Glomerular endothelial cell (primary cell): ENCODE measurements around the gene TRPV6. TPM values are rescaled to one million over a fixed set of nuclear protein-coding genes. Genes with fewer than 3 reads are reported as not detected.

Experiments used
- DNase-seq: peaks from one replicate; pipeline ENCODE4 v3.0.0-alpha.2; 2011; ENCODE audit warnings: low read depth, low spot score; ENCODE audit errors: extremely low read depth
- total RNA-seq: library from RNA; depleted of rRNA; stranded (reverse); fragments of >200 nt; gene quantifications from 2 replicates; pipeline ENCODE4 v1.2.3, GENCODE V29; 2015

TRPV6 gene
- total RNA-seq, 1 donor from 2014 or later, result not detected

DNA sequence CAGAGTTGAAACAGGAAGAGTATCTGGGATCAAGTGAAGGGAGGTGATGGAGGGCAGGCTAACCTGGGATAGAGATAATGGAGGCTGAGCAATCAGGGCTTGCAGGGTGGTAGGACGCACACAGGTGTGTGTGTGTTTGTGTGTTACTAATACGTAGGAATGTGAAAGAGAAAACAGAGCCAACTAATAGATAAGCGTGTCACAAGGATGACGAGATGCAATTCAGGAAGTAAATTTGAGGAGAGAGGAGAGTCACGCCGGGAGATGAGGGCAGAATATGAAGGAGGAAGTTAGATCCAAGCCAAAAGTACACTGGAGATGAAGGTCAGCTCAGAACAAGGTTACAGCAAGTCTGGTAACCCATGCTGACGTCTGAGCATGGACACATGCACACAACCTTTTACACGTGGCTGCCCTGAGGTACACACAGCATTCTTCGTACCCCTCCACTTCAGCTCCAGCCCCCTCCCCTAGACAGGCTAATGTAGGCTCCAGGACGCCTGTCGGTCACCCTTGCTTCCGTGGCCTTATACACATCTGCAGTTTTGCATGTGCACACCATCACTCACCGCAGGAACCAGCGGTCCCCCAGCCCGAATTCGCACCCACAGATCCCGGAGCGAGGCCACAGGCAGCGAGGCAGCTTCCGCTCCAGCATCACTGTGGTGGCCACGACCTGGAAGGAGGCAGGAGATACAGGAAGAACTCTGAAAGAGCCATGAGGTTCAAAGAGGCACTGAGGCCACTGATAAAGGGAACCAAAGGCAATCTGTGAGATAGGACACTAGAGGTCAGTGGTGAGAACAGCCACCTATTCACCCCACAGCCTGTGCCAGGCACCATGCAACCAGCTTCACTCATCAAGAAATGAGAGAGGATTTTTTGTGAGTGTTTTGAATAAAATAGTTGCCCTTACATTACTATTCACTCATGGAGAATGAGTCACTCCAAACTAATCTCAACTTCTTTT lies 23.7 kb upstream of the TRPV6 start:
- DNase-seq, result no peak

- DNase-seq, result no peak
These were observed 22.7 kb upstream of the TRPV6 start for GRCh38 chr7:142908290-142908689.

DNA sequence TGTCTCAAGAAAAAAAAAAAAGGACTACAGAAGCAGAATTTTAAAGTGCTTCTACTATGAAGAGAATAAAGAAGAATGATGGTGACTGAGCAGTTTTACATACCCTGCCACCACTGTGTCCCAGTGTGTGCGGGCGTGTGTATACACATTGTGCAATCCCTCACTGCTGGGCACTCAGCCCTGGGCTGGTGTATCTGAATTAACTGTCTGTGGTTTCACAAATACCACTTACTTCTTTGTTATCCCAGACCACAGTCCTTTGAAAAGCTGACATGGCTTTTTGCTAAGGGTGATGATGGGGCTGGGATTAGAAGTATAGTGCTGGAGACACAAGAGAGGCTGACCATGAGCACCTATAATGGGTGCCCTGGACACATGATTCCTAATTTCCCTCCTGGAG lies 21.1 kb upstream of the TRPV6 start:
- no peak for DNase-seq

DNA sequence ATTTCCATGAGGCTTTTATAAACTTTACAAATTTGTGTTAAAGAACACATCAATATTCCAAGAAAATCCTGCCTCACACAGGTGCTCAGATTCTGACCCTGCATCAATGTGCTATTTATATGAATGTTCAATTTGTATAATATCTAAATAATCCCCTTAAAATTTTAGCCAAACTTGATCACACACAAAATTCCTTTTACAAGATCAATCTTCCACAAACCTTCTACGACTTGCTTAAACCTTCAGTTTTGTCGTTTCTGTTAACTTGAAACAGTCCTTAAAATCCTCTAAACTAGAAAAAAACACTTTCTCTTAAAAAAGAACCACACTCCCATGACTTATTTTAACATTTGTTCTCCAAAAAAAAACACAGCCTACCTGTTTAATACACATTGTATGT lies 20.2 kb upstream of the TRPV6 start:
- DNase-seq, result no peak

GRCh38 chr7:142904128-142904527 lies 18.6 kb upstream of the TRPV6 start:
- no peak for DNase-seq

GRCh38 chr7:142901426-142902259 lies 16.1 kb upstream of the TRPV6 start:
- DNase-seq, result no peak

DNA sequence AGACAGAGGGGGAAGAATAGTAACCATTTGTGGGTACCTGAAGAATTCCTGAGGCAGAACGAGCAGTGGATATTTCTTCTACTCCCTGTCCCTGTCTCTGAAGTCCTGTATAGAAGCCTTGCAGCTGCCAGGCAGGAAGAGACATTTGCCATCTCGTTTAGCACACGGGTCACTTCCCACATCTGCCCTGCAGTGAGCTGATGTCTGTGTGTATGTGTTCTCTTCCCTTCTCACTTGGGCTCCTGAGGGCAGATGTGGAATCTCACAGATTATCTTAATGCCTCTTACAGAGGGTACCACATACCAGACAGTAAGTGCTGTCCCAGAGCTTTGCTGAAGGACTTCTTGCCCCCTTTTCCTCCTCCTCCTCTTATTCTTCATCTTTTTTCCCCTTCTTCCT lies 14.1 kb upstream of the TRPV6 start:
- no peak for DNase-seq

GRCh38 chr7:142898377-142899170 lies 13.0 kb upstream of the TRPV6 start:
- no peak for DNase-seq

DNA sequence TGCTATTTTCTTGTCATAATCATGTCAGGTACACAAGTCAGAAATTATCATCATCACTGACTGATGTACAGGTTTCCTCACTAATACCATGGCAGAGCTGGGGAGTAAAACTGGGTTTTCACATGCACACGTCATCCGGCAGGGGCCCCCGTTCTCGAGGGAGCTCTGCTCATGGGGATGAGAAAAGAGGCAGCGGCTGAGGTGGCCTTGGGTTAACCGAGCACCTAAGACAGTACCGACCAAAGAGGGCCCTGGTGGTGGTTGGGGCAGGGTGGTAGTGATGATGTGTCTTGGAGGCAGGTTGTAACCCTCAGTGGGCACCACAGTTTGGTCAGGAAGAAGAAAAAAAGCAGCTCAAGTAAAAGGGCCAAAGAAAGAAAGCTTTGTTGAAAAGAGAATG lies 12.1 kb upstream of the TRPV6 start:
- no peak for DNase-seq

DNA sequence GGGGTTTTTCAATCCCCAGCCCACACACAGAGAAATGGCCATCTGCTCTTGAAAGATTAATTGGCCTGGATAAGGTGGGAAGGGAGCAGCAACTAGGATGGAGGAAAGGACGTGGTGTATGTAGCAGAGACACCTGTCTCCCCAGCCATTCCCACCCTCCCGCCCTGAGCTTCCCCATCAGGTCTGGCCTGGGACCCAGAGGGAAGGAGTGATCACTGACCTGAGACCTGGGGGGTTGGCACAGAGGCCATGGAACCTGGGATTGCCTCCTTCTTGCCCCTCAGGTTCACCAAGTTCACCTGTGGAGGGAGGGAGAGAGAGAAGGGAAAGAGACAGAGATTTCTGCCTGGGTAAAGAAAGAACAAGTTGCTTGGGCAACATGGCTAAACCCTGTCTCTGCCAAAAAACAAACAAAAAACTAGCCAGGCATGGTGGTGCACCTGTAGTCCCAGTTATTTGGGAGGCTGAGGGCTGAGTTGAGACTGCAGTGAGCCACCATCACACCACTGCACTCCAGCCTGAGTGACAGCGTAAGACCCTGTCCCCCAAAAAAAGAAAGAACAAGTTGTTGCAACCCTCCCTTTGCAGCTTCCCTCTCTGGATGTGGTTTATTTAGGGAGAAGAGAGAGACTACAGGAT lies 11.3 kb upstream of the TRPV6 start:
- DNase-seq, result no peak

DNA sequence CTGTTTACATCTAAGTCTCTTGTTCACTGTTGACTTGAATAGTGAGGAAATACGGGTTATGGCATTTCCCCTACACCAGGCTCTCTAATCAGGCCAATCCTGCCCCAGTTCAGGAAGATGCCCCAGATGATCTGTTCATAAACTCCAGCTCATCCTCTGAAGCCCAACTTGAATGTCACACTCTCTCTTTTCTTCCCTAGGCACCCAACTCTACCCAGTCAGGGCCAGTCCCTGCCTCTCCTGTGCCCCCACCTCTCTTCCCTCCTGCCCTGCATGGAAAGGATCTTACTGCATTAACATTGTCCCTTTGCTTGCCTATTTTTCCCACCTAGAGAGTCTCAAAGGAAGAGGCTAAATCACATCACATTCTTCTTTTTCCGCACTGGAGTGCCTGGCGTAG lies 10.6 kb upstream of the TRPV6 start:
- no peak for DNase-seq

- DNase-seq, result no peak
These were observed 9.5 kb upstream of the TRPV6 start for GRCh38 chr7:142894985-142895593.

- no peak for DNase-seq
These were observed 8.8 kb upstream of the TRPV6 start for GRCh38 chr7:142894112-142894984.

DNA sequence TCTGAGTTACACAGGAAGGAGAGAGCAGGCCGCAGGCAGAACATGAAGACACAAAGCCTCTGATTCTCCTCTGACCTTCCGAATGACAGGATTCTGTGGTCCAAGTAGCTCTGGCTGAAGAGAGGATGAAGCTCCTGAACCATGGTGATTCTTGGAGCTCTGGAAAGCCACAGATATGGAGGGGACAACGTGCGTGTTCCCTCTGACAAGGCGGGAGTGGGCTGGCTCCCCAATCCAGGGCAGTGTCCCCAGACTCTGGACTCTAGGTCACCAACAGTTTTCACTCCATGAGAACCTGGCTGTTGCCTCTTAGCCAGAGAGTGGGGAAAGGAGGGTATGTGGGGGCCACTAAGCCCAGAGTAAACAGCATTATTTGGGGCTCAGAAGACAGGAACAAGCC lies 7.4 kb upstream of the TRPV6 start:
- DNase-seq, result no peak

GRCh38 chr7:142891490-142892082 lies 6.0 kb upstream of the TRPV6 start:
- no peak for DNase-seq

DNA sequence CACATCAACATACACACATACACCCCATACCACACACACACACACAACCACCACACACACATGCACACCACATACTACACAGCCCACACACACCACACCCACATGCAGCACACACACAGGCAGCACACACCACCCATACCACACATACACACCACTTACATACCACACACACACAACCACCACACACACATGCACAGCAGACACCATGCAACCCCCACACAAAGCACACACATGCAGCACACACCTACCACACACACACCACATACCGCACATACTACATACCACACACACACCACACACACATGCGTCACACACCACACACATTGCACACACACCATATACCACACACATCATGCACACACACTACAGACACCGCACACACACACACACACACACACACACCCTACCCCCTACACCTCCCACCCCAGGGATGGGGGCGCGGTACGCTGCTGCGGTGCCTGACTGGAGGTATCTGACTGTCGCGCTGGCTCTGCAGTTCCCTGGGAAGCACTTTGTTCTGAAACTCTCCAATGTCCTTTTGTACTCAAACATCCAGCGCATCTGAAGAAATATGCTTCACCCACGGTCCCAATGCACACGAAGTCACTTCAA lies 5.4 kb upstream of the TRPV6 start:
- no peak for DNase-seq

GRCh38 chr7:142889816-142890215 lies 4.3 kb upstream of the TRPV6 start:
- DNase-seq, result no peak

- no peak for DNase-seq
These were observed 1.9 kb upstream of the TRPV6 start for GRCh38 chr7:142887282-142888015.
